ENCODE results near the gene UQCR10. TPM values are rescaled to one million over a fixed set of nuclear protein-coding genes. Genes with fewer than 3 reads are reported as not detected.

The UQCR10 gene
- polyA plus RNA-seq, 2 of the 4 experiments (the other 2 are of a cell fraction) = 115 to 171 TPM

DNA sequence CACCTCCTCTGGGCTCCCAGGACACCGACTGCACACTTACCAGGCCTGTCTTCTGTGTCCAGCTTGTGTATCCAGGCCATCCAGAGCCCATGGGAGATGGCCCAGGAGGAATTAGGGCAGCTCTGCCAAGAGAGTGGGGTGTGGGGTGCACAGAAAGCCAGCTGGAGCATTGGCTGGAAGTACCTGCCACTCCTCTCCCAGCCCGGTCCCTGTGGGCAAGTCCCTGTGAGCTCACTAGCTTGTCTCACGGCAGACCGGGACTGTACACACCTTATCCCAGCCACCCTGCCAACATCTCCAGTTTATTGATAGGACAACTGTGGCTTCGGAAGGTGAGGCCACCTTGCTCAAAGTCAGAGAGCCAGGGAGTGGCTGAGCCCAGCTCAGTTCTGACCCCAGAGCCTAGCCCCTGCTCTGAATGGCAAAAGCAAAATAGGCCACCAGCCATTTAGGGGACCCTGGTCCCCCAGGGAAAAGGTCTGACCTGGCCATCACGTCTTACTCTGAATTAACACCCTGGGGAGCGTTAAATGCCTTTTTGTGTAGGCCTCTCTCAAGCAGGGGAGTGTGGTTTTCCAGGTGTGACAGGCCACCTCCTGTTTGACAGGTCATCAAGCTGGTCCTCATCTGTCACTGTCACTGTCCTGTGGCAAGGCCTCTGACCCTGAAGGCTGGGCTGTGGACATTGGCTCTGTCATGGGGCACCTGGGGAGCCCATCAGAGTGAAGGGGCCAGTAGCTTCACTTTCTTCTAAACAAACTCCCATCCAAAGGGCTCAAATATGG, 15.1 kb downstream of the UQCR10 start:
- Histone ChIP-seq H3K4me3 (no peak overlapping the region), H3K27ac (peak overlapping the region; percentile 14 to 75; a peak in 2 of 6 replicates), H3K9me3 (no peaks in the 10 kb centered on the region), H3K4me2 (no peak overlapping the region), H3K4me1 (peaks cover 28% of the 10 kb centered on the region)
- DNase-seq (ENCODE audit: low read depth in 1 of 2, low spot score in 1 of 2) (no peak), FAIRE-seq (no peak), ATAC-seq (peak; percentile 51 to 54; a peak in 3 of 6 replicates)
- POLR2A ChIA-PET = interaction anchor here (1.3 kb wide), 1 partner anchor 16 kb away, joined by 6 read pairs; the partner anchor contains the start of gene ZMAT5
- CTCF ChIA-PET = interaction anchor here (0.7 to 1.6 kb wide), 5 partner anchors 9 to 223 kb away, joined by 3 to 7 read pairs (median 3); partner anchors contain the start of gene ASCC2
- WGBS (ENCODE audit: missing lambda C conversion rate) = 61% methylated on average over 6 of the region's 7 CpGs
- no peak for TF ChIP-seq CBX2 (IDR thresholded peaks at IDR 0.05; ENCODE audit: borderline replicate concordance, low read depth)
- no peak for TF ChIP-seq PHF8 (IDR thresholded peaks at IDR 0.05; ENCODE audit: borderline replicate concordance, low read depth)
- TF ChIP-seq, protein P1, sequence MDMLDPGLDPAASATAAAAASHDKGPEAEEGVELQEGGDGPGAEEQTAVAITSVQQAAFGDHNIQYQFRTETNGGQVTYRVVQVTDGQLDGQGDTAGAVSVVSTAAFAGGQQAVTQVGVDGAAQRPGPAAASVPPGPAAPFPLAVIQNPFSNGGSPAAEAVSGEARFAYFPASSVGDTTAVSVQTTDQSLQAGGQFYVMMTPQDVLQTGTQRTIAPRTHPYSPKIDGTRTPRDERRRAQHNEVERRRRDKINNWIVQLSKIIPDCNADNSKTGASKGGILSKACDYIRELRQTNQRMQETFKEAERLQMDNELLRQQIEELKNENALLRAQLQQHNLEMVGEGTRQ (IDR thresholded peaks at IDR 0.05) = no peak
- TF ChIP-seq CHD4 (IDR thresholded peaks at IDR 0.05; ENCODE audit: borderline replicate concordance) = no peak
- TF ChIP-seq KDM5A (IDR thresholded peaks at IDR 0.05) = no peak
- TF ChIP-seq JUNB (IDR thresholded peaks at IDR 0.05) = no peak
- TF ChIP-seq, protein P2, sequence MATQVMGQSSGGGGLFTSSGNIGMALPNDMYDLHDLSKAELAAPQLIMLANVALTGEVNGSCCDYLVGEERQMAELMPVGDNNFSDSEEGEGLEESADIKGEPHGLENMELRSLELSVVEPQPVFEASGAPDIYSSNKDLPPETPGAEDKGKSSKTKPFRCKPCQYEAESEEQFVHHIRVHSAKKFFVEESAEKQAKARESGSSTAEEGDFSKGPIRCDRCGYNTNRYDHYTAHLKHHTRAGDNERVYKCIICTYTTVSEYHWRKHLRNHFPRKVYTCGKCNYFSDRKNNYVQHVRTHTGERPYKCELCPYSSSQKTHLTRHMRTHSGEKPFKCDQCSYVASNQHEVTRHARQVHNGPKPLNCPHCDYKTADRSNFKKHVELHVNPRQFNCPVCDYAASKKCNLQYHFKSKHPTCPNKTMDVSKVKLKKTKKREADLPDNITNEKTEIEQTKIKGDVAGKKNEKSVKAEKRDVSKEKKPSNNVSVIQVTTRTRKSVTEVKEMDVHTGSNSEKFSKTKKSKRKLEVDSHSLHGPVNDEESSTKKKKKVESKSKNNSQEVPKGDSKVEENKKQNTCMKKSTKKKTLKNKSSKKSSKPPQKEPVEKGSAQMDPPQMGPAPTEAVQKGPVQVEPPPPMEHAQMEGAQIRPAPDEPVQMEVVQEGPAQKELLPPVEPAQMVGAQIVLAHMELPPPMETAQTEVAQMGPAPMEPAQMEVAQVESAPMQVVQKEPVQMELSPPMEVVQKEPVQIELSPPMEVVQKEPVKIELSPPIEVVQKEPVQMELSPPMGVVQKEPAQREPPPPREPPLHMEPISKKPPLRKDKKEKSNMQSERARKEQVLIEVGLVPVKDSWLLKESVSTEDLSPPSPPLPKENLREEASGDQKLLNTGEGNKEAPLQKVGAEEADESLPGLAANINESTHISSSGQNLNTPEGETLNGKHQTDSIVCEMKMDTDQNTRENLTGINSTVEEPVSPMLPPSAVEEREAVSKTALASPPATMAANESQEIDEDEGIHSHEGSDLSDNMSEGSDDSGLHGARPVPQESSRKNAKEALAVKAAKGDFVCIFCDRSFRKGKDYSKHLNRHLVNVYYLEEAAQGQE (IDR thresholded peaks at IDR 0.05) = no peak
- TF ChIP-seq, protein P3, sequence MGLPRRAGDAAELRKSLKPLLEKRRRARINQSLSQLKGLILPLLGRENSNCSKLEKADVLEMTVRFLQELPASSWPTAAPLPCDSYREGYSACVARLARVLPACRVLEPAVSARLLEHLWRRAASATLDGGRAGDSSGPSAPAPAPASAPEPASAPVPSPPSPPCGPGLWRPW (IDR thresholded peaks at IDR 0.05) = no peak
- no peak for TF ChIP-seq RNF2 (IDR thresholded peaks at IDR 0.05; ENCODE audit: borderline replicate concordance, low read depth)
- TF ChIP-seq FOXS1 (CRISPR knock-in tag; IDR thresholded peaks at IDR 0.05) = no peak

DNA sequence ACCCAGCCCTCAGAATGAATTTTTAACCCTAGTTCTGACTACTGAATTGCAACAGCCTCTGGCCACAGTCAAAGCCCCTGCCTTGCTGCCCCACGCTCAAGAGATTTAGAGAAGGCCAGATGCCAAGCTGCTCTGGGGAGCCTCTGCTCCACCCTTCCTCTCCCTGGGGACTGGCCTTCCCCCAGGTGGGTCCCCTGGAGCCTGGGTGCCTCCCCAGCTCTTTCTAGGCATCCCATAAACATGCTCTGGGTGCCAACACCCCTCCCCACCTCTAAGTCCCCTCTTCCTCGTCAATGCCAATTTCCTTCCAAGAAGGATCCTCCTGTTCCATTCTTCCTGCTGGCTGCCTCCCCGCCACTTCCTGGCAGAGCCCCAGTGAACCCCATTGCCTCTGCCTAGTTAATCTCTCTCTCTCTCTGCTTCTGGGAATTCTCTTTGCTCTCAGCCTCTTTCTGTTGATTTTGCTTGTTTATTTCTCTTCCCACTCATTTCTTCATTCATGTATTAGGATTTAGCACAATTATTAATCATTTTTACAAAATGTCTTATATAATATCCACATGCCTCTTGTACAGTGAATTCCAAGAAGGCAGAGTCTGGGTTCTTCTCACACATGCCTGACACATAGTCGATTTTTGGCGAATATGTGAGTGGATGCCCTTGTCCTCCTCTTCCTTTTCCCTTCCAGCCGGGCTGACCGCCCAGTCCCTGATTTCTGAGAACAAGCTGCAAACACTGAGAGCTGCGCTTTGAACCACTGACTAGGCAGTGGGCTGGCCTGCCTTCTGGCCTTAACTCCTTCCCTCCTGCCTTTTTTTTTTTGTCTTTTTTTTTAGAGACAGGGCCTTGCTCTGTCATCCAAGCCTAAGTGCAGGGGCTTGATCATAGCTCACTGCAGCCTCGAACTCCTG, 17.5 kb downstream of the UQCR10 start:
- TF ChIP-seq JUNB (IDR thresholded peaks at IDR 0.05) (no peak), ZC3H11A (IDR thresholded peaks at IDR 0.05) (no peak), POLR2AphosphoS2 (conservative IDR thresholded peaks at IDR 0.05; ENCODE audit: low read length) (no peak), CHD4 (IDR thresholded peaks at IDR 0.05; ENCODE audit: borderline replicate concordance) (no peak), FOXS1 (CRISPR knock-in tag; IDR thresholded peaks at IDR 0.05) (no peak), BHLHE40 (IDR thresholded peaks at IDR 0.05; ENCODE audit: low read depth, low read length) (no peak), HOXB13 (CRISPR knock-in tag; IDR thresholded peaks at IDR 0.05; ENCODE audit: low read depth) (no peak), KDM1A (IDR thresholded peaks at IDR 0.05; ENCODE audit: low read depth) (no peak), HEYL (CRISPR knock-in tag; IDR thresholded peaks at IDR 0.05) (no peak), EHF (CRISPR knock-in tag; IDR thresholded peaks at IDR 0.05) (no peak)
- TF ChIP-seq, protein P4, sequence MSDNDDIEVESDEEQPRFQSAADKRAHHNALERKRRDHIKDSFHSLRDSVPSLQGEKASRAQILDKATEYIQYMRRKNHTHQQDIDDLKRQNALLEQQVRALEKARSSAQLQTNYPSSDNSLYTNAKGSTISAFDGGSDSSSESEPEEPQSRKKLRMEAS (IDR thresholded peaks at IDR 0.05) = no peak
- TF ChIP-seq, protein P3 (IDR thresholded peaks at IDR 0.05) = no peak
- H3K27ac ChIP-seq = no peak overlapping the region
- H3K9me3 ChIP-seq = no peaks in the 10 kb centered on the region
- ATAC-seq = no peak
- DNase-seq (ENCODE audit: low read depth in 1 of 2, low spot score in 1 of 2) = no peak
- no peak overlapping the region for H3K4me2 ChIP-seq
- 85% methylated on average over 9 of the region's 9 CpGs for WGBS (ENCODE audit: missing lambda C conversion rate)
- ChIA-PET POLR2A (no interaction called here), CTCF (interaction anchor here (0.6 to 1.5 kb wide), 3 partner anchors 19 to 223 kb away, joined by 3 to 5 read pairs (median 5); no protein-coding TSS in a partner anchor)
- no peak for FAIRE-seq
- H3K4me1 ChIP-seq = peaks cover 16% of the 10 kb centered on the region
- H3K4me3 ChIP-seq = no peak overlapping the region
